Activated T-helper 1 cell treated with anti-CD3 and anti-CD28 coated beads, Interleukin-12 subunit alpha, Interleukin-12 subunit beta, Interleukin-2, Interleukin-4 antibody, amounts not matched to agents 30 ng/mL and 10 ng/mL and 1 ng/mL, durations not matched to agents 14 hours and 24 hours and 36 hours (primary cell): ENCODE data around the gene GLIS2. TPM values are rescaled to one million over a fixed set of nuclear protein-coding genes. Genes with fewer than 3 reads are reported as not detected.

ENCODE experiments used
- DNase-seq: peaks from one replicate; pipeline ENCODE4 v3.0.0; 2021; ENCODE audit warnings: low spot score
- H3K27ac Mint-ChIP-seq: one replicate; pipeline ENCODE4 v1.8.0; 2021; ENCODE audit warnings: mild to moderate bottlenecking, mixed read lengths
- H3K27me3 Mint-ChIP-seq: one replicate; pipeline ENCODE4 v1.8.0; 2022; ENCODE audit warnings: mild to moderate bottlenecking, moderate library complexity, mixed read lengths; ENCODE audit not compliant: insufficient read depth
- H3K36me3 Mint-ChIP-seq: one replicate; pipeline ENCODE4 v1.8.0; 2021; ENCODE audit warnings: low read depth, mixed read lengths
- H3K4me1 Mint-ChIP-seq: one replicate; pipeline ENCODE4 v1.8.0; 2021; ENCODE audit warnings: low read depth, mixed read lengths
- H3K4me3 Mint-ChIP-seq: one replicate; pipeline ENCODE4 v1.8.0; 2021; ENCODE audit warnings: mild to moderate bottlenecking, moderate library complexity, mixed read lengths
- H3K9me3 Mint-ChIP-seq: one replicate; pipeline ENCODE4 v1.8.0; 2021; ENCODE audit warnings: mixed read lengths
- intact Hi-C: fragments of 100-400 bp; cut with micrococcal nuclease; formaldehyde crosslinking; loops from one replicate; pipeline ENCODE4 v1.15.1; 2024
- total RNA-seq: library from RNA; stranded (reverse); gene quantifications from 2 replicates; pipeline ENCODE4 v1.2.3, GENCODE V29; 2022

GLIS2 gene
- total RNA-seq: 0.54 TPM in 2 replicates

GRCh38 chr16:4315186-4316107, at the start of gene GLIS2:
Gene GLIS2, plus strand, starts transcription at chr16:4316067. Its CDS starts 16,214 bp downstream, at chr16:4332281.
- Mint-ChIP-seq H3K27ac (peak within 1 kb of the TSS; percentile 87), H3K4me1 (peaks cover 18% of the 10 kb centered on the region), H3K27me3 (peaks cover 25% of the 10 kb centered on the region), H3K4me3 (peak within 1 kb of the TSS; percentile 92), H3K9me3 (no peaks in the 10 kb centered on the region), H3K36me3 (peaks cover 4% of the 10 kb centered on the region)
- no peak for DNase-seq
- intact Hi-C loops: loop anchor here (1.0 kb wide), 1 partner anchor 8 kb away; no protein-coding TSS in a partner anchor

DNA sequence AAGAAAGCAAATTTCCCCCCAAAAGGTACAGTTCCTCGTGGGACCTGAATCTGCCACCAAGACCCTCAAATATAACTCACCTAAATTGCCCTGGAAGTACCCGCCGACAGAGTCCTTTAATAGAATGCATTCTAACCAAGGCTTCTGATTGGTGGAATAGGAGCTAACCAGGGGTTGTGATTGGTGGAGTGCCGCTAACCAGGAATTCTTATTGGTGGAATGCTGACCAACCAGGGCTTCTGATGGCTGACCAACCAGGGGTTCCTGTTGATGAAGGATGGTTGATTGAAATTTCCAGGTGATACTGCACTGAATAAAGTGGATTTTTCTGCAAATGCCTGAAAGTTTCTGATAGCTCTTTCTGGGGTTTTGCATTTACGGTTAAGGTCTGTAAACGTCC, 49.5 kb upstream of the GLIS2 start:
- Mint-ChIP-seq H3K9me3 (no peaks in the 10 kb centered on the region), H3K4me3 (no peak overlapping the region), H3K36me3 (peaks cover 15% of the 10 kb centered on the region), H3K27me3 (no peaks in the 10 kb centered on the region), H3K4me1 (peaks cover 7% of the 10 kb centered on the region), H3K27ac (no peak overlapping the region)
- DNase-seq: no peak
- intact Hi-C loops: no loop called here

DNA sequence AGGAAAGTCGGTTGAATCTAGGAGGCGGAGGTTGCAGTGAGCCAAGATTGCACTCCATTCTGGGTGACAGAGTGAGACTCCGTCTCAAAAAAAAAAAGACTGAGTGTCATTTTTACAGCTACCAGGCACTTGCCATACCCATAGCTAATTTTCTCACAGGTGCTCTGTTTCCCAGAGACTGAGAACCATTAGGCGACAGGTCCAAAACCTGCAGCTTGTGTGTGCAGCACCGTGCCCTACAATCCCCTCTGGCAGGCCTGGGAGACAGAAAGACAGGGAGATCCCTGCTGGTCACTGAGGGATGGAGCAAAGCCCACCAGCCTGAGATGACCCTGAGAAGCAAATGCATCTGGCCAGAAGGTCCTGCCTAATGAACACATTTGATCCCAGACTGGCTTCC, 45.8 kb upstream of the GLIS2 start:
- H3K27me3 Mint-ChIP-seq: no peaks in the 10 kb centered on the region
- H3K27ac Mint-ChIP-seq: peak overlapping the region; percentile 34

GRCh38 chr16:4270595-4270994, 45.3 kb upstream of the GLIS2 start:
- Mint-ChIP-seq H3K4me3 (peak overlapping the region; percentile 88), H3K27ac (peak overlapping the region; percentile 94), H3K9me3 (no peaks in the 10 kb centered on the region), H3K36me3 (peaks cover 6% of the 10 kb centered on the region), H3K27me3 (peaks cover under 1% of the 10 kb centered on the region), H3K4me1 (peaks cover 7% of the 10 kb centered on the region)
- intact Hi-C loops: loop anchor here (5.0 to 10.0 kb wide), 5 partner anchors 207 to 658 kb away; partner anchors contain the start of genes CDIP1, GLYR1, HMOX2 and NUDT16L1
- no peak for DNase-seq

More for the DNA sequence above, 45.8 kb upstream of the GLIS2 start:
- intact Hi-C loops: loop anchor here (5.0 to 10.0 kb wide), 5 partner anchors 207 to 658 kb away; partner anchors contain the start of genes CDIP1, GLYR1, HMOX2 and NUDT16L1
- H3K9me3 Mint-ChIP-seq: no peaks in the 10 kb centered on the region
- DNase-seq: no peak
- peak overlapping the region; percentile 88 for H3K4me3 Mint-ChIP-seq
- H3K36me3 Mint-ChIP-seq: peaks cover 6% of the 10 kb centered on the region
- peaks cover 7% of the 10 kb centered on the region for H3K4me1 Mint-ChIP-seq

DNA sequence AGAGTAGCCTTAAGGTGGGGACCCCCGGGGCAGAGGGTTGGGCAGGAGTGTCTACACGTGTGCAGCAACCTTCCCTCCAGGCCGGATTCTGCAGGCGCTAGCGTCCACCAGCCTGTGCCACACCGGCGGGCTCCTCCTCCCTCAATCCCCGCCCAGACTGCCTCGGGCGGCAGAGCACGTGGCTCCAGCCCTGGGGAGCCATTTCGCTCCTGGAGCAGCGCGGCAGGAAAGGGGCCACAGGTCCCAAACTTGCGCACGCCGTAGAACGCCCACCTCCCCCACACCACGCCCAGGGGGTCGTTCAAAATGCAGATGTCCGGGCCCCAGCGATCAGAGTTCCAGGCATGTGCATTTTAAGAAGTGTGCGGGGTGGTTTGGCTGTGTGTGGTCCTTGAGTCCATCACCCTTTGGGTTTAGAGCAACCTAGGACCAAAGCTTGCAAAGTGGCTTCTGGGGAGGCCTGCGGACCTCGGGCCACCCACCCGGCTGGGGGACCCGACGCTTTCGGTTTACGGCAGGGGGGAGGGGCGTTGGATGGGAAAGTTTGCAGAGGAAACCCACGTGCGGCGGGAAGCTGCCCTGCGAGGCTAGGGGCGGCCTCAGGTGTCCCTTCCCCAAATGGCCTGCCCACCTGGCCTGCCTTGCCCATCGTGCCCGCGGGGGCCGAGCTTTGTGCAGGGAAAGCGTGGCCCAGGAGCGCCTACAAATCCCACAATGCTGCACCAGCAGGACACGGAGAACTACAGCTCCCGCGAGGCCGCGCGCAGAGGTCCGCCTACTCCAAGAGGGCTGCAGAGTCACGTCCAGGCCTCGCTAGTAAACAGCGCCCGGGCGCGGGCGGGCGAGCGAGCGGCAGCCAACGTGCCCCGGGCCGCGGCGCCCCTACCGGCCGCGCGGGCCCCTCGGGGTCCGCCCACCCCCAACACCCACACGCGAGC, 44.4 kb upstream of the GLIS2 start:
- Mint-ChIP-seq H3K27me3 (peaks cover 2% of the 10 kb centered on the region), H3K27ac (peak overlapping the region; percentile 94), H3K4me1 (peaks cover 7% of the 10 kb centered on the region), H3K4me3 (peak overlapping the region; percentile 88), H3K9me3 (no peaks in the 10 kb centered on the region), H3K36me3 (peaks cover 2% of the 10 kb centered on the region)
- intact Hi-C loops: loop anchor here (1.0 to 10.0 kb wide), 13 partner anchors 17 to 659 kb away; partner anchors contain the start of genes CDIP1, CREBBP, DNAJA3 and GLYR1
- peak; percentile 85 for DNase-seq

DNA sequence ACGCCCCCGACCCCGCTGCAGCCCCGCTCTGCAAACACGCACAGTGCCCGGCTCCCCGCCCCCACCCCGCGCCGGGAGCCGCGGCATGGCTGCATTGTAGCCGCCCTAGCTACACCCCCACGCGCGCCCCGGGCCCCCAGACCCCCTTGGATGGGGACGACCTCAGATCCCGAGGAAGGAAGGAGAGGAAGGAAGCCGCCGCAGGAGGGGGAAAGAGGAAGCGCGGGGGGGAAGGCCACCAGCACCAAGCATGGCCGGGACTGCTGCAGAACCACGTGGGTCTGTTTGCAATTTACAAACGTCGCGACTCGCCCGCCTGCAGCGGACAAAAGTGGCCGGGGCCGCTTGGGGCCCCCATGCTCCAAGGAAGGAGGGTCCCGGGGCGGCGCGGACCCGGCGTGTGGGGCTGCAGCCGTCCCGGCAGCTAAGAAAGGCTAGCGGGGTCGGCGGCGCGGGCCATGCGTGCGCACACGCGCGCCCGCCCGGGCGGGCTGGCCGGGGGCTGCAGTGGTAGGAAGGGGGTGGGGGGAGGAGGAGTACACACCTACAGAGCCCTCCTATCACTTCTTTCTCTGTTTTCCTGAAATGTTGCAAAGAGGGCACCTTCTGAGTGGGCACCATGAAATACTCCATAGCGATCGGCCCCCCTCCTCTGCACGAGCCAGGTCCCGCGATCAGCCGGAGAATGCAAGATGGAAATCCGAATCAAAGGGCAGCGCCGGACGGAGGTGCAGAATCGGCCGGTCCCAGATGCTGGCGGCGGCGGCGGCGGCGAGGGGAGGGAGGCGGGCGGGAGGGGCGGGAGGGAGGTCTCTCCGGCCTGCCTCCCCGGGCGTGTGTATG, 43.5 kb upstream of the GLIS2 start:
- peak overlapping the region; percentile 93 for H3K27ac Mint-ChIP-seq
- H3K27me3 Mint-ChIP-seq: peaks cover 2% of the 10 kb centered on the region
- peaks cover 7% of the 10 kb centered on the region for H3K4me1 Mint-ChIP-seq
- peak overlapping the region; percentile 92 for H3K4me3 Mint-ChIP-seq
- H3K36me3 Mint-ChIP-seq: peaks cover 2% of the 10 kb centered on the region
- intact Hi-C loops: loop anchor here (5.0 to 10.0 kb wide), 5 partner anchors 205 to 660 kb away; partner anchors contain the start of genes CDIP1, GLYR1, HMOX2 and NUDT16L1
- no peaks in the 10 kb centered on the region for H3K9me3 Mint-ChIP-seq
- DNase-seq: peak; percentile 27

DNA sequence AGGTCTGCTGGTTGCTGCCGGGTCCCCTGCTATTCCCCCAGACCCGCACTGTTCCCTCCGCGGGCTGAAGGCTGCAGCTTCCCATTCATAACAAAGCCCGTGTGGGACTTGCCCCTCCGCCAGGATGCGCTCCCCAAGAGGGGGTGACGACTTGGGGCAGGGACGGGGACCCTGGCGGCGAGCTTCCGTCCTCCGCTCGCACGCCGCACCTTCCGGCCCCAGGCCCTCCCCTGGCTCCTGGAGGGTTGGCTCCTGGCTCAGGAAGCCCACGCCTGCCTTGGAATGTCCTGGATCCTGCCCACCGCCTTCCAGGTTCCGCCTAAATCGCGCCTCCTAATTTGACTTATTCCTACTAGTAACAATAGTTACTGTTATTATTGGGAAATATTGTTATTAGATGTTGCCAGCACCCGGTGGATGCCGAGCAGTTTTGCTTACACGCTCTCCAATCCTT, 42.0 kb upstream of the GLIS2 start:
- Mint-ChIP-seq H3K27ac (no peak overlapping the region), H3K4me1 (peaks cover 7% of the 10 kb centered on the region), H3K27me3 (peaks cover 2% of the 10 kb centered on the region), H3K36me3 (no peaks in the 10 kb centered on the region), H3K4me3 (peak overlapping the region; percentile 87), H3K9me3 (no peaks in the 10 kb centered on the region)
- intact Hi-C loops: loop anchor here (1.0 to 10.0 kb wide), 6 partner anchors 97 to 662 kb away; partner anchors contain the start of genes CDIP1, GLYR1, HMOX2 and NUDT16L1
- DNase-seq: peak; percentile 30

GRCh38 chr16:4275861-4276260, 40.0 kb upstream of the GLIS2 start:
- no peak for DNase-seq
- Mint-ChIP-seq H3K9me3 (peaks cover 3% of the 10 kb centered on the region), H3K4me3 (peak overlapping the region; percentile 63), H3K27ac (no peak overlapping the region), H3K27me3 (peaks cover 2% of the 10 kb centered on the region), H3K36me3 (peaks cover 2% of the 10 kb centered on the region), H3K4me1 (peaks cover 3% of the 10 kb centered on the region)
- intact Hi-C loops: loop anchor here (10.0 kb wide), 1 partner anchor 259 kb away; the partner anchor contains the start of gene CDIP1

- no peak overlapping the region for H3K27ac Mint-ChIP-seq
- H3K36me3 Mint-ChIP-seq: peaks cover 3% of the 10 kb centered on the region
- H3K4me3 Mint-ChIP-seq: no peak overlapping the region
- H3K27me3 Mint-ChIP-seq: peaks cover 4% of the 10 kb centered on the region
- DNase-seq: no peak
- peaks cover 5% of the 10 kb centered on the region for H3K9me3 Mint-ChIP-seq
- intact Hi-C loops: loop anchor here (10.0 kb wide), 1 partner anchor 257 kb away; the partner anchor contains the start of gene CDIP1
- no peaks in the 10 kb centered on the region for H3K4me1 Mint-ChIP-seq
Measured at GRCh38 chr16:4277987-4278513, 37.8 kb upstream of the GLIS2 start.

DNA sequence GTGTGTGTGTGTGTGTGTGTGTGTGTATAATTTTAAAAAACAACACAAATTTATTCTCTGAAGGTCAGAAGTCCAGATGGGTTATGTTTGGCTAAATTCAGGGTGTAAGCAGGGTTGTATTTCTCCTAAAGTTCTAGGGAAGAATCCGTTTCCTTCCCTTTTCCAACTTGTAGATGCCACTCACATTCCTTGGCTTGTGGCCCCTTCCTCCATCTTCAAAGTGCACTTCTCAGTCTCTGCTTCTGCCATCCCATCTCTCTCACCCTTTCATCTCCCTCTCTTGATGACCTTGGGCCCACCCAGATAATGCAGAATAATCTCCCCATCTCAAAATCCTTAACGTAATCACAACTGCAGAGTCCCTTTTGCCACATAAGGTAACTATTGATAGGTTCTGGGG, 35.2 kb upstream of the GLIS2 start:
- H3K27ac Mint-ChIP-seq: no peak overlapping the region
- peaks cover 3% of the 10 kb centered on the region for H3K27me3 Mint-ChIP-seq
- peaks cover 5% of the 10 kb centered on the region for H3K9me3 Mint-ChIP-seq
- H3K36me3 Mint-ChIP-seq: peaks cover 3% of the 10 kb centered on the region
- intact Hi-C loops: no loop called here
- no peak overlapping the region for H3K4me3 Mint-ChIP-seq
- DNase-seq: no peak
- peaks cover 4% of the 10 kb centered on the region for H3K4me1 Mint-ChIP-seq

DNA sequence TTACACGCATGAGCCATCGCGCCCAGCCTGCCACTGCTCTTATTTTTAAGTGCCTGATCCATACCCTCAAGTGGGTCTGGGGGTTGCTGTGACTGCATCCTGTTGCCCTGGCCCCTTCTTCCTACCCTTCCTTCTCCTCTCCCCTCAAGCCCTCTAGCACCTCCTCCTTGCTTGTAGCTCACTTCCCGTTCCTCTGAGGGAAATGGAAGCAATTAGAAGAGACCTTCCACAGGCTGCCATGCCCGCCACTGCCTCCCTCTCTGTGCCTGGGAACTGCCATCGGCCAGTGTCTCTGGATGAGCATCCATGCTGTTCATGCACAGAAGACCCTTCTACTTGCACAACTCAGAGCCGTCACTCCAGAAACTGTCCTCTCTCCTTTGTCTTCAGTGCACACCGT, 32.4 kb upstream of the GLIS2 start:
- Mint-ChIP-seq H3K4me1 (peaks cover 12% of the 10 kb centered on the region), H3K27ac (no peak overlapping the region), H3K36me3 (peaks cover 3% of the 10 kb centered on the region), H3K4me3 (no peak overlapping the region), H3K9me3 (peaks cover 5% of the 10 kb centered on the region), H3K27me3 (peaks cover 2% of the 10 kb centered on the region)
- intact Hi-C loops: no loop called here
- DNase-seq: no peak
